Dermis blood vessel endothelial cell (primary cell): ENCODE results near the gene KXD1. TPM values are rescaled to one million over a fixed set of nuclear protein-coding genes. Genes with fewer than 3 reads are reported as not detected.
"Not testable (repeated sequence)": the region's sequence is repeated elsewhere in the genome, so short reads cannot be mapped to it uniquely, and the experiment has no call there.

ENCODE experiments used
- DNase-seq: peaks from one replicate; pipeline ENCODE4 v3.0.0; 2010
- total RNA-seq: library from RNA; depleted of rRNA; stranded (reverse); fragments of >200 nt; gene quantifications from 2 replicates; pipeline ENCODE4 v1.2.3, GENCODE V29; 2014

The KXD1 gene
- total RNA-seq, 1 donor from 2014 or later, result 58.0 TPM

DNA sequence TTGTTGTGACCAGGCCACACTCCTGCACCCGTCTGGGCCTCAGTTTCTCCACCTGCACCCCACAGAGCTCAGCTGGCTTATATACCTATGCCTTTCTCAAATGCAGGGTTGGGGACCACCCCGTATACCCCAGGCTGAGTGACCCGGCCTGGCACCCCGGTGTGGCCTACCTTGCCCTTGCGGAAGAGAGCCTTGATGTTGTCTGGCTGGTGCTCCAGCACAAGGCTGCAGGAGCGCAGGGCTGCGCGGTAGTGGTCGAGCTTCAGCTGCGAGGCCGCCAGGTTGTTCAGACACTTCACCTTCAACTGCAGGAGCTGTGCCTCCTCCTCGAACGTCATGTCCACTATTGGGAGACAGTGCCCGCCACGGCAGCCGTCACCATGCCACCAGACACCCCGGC is 20.2 kb upstream of the KXD1 start:
- no peak for DNase-seq

DNA sequence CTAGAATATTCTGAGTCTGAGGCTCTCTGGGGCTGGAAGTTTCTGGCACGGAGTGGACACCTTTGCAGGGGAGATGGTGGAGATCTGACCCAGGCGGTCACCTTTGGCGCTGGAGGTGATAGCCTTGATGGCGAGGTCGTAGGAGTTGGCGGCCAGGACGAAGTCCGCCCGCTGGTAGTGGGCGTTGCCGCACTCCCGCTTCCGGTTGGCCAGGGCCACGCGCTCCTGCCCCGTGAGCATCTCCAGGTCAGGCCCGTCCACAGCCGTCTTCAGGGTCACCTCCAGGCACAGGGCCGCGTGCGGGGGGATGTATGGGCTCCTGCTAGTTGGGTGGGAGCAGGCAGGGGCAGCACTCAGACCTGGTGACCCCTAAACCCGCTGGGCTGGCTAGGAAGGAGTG is 19.6 kb upstream of the KXD1 start:
- no peak for DNase-seq

GRCh38 chr19:18539372-18539771 is 18.3 kb upstream of the KXD1 start:
- no peak for DNase-seq

DNA sequence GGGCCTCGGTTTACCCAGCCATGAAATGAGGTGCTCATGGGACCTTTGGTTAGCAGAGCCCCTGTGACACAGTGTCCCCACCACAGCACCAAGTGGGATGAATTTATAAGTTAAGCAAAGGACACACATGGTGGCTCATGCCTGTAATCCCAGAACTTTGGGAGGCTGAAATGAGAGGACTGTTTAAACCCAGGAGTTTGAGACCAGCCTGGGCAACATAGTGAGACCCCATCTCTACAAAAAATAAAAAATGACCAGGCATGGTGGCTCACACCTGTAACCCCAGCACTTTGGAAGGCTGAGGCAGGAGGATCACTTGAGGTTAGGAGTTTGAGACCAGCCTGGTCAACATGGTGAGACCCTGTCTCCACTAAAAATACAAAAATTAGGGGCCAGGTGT is 17.5 kb upstream of the KXD1 start:
- not testable (repeated sequence) for DNase-seq

- DNase-seq, result no peak
Measured at GRCh38 chr19:18541258-18541991, 16.2 kb upstream of the KXD1 start.

DNA sequence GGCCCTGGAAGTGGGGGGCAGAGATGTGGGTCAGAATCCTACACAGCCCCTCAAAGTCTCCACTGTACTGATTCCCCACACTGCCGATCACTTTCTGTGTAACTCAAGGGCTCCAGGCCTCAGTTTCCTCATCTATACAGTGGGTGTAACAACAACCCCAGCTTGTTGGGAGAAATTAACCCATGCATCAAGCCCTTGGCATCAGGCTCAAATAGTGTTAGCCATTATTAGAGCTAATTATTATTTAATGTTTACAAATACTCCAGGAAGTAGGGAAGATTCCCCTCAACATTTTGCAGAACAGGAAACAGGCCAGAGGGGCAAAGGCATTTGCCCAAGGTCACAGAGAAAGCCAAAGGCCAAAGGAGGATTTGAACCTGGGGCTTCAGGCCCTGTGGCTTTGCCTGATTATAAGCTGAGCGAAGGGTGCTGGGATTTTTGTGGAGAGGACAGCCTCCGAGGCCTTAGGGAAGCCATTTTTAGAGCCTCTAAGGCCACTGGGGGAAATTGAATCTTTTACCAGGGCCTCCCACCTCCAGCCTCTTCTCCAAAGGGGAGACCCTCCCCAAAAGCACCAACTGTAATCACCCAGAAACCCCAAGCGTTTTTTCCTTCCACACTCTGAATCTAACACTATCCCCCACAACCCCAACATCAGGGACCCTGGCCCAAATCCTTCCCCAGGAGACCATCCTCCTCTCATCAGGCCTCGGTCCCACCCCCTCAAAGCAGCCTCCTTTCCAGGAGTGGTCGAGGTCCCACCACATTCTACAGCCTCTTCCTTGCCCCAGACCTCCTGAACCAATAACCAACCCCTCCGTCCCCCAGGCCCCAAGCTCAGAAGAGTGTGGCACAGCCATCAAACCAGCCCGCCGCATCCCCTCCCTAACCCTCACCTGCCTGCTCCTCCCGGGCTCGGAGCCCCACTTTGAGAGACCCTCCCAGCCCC is 15.4 kb upstream of the KXD1 start:
- DNase-seq, result no peak

GRCh38 chr19:18542941-18543813 is 14.5 kb upstream of the KXD1 start, which contains the start of gene FKBP8:
FKBP8 (minus strand) TSS chr19:18543573; CDS start chr19:18541970, 1,603 bp downstream.
- DNase-seq, result peak; percentile 93

DNA sequence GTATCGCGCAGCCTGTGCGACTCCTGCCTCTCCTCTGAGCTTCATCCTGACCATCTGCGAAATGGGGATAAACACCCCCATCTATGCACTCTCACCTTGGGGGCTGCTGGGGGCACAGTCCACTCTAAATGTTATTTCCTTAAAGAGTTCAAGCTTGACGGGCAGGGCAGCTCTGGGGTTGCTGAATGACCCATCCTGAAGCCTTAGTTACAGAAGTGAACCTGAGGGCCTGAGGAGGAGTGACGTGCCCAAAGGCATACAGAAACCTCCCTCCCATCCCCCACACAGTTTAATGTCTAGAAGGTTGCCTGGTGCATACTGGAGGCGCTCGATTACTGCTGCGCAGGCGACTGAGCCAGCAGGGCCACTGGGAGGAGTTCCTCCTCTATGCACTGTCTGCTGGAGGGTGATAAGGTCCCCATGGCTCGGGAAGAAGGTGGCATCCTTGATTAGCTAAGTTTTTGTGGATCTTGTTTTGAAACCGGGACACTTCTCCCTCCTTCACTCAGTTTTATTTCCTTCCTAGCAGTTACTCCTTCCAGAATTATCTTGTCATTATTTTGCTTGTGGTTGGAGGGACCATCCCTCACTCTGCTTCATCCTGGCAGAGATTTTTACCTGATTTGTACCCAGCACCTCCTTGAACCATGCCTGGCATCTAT is 13.7 kb upstream of the KXD1 start:
- DNase-seq, result peak; percentile 63

DNA sequence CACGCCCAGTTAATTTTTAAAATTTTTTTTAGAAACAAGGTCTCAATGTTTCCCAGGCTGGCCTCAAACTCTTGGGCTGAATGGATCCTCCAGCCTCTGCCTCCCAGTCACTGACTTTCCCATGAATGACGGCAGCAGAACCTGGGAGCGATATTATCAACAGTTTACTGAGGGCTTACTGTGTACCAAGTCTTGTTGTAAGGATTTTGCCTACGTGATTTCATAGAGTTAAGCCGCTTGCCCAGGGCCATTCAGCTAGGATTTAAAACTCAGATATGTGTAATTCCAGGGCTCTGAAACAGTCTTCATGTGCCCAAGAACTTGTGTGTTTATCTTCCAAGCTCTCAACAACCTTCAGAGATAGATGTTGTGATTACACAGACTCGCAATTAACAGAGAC is 6.0 kb upstream of the KXD1 start:
- no peak for DNase-seq

DNA sequence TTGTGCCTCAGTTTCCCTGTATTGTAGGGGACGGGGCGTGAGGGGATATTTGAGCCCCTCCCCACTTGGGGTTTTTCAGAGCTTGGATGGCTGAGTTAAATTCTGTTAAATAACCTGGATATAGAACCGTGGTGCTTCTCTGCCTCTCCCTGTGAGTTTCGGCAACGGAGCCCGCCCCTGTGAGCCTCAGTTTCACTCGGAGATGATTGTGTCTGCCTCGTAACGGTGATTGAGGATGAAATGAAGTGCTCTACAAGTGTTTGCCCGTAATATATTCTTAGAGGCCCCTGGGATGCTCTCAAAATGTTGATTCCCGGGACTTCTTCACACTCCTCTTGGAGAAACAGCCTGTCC is 509 bp downstream of the KXD1 start:
- DNase-seq, result peak; percentile 20

GRCh38 chr19:18558604-18559003 is 934 bp downstream of the KXD1 start:
- peak; percentile 27 for DNase-seq

GRCh38 chr19:18559685-18560084 is 2.0 kb downstream of the KXD1 start:
- DNase-seq, result no peak

GRCh38 chr19:18562086-18562485 is 4.4 kb downstream of the KXD1 start:
- DNase-seq, result peak; percentile 93

- DNase-seq, result no peak
Measured at GRCh38 chr19:18566953-18567352, 9.3 kb downstream of the KXD1 start.

DNA sequence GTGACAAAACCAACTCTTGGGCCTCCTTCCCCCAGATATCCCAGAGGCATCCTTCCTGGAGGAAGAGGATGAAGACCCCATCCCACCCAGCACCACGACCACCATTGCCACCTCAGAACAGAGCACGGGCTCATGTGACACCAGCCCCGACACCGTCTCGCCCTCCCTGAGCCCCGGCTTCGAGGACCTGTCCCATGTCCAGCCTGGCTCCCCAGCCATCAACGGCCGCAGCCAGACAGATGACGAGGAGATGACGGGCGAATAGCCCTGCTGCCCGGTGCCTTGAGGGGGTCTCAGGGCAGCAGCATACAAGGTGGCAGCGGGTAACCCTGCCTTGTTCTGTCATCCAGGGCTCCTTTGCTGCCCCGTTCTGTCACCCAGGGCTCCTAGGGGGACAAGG is 10.7 kb downstream of the KXD1 start:
- no peak for DNase-seq

DNA sequence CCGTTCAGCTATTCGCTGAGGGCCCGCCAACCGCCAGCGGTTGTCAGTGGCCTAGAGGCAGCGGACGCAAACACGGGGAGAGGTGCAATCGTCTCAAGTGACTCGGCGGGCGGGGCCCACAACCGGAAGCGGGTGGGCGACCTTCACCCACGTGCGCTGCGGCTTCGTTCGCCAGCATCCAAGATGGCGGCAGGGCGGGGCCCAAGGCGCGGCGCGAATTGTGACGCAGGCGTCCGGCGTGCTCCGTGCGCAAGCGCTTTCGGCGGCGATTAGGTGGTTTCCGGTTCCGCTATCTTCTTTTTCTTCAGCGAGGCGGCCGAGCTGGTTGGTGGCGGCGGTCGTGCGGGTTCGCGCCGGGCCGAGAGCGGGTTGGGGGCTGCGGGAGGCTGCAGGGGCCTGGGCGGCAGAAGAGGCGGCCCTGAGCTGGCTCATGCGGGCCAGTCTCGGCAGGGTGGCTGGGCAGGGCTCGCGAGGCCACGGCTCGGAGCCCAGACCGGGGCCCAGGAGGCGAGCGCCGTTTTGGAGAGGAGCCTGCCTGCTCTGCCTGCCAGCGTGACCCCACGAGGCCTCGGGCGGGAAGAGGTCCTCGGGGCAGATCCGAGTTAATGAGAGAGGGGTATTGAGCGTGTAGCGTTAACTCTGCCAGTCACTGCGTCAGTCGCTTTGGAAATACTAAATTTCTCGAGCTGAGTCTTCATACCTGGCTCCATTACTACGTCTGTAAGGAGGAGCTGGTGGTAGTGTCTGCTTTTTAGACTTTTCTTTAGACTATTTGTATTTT is 14.1 kb downstream of the KXD1 start, which contains the start of gene UBA52:
UBA52 (plus strand) TSS at position 294 of the 781 bp plus-strand sequence. CDS start 1,444 bp downstream, outside the sequence.
- peak; percentile 98 for DNase-seq

GRCh38 chr19:18574691-18575291 is 17.1 kb downstream of the KXD1 start:
- no peak for DNase-seq

DNA sequence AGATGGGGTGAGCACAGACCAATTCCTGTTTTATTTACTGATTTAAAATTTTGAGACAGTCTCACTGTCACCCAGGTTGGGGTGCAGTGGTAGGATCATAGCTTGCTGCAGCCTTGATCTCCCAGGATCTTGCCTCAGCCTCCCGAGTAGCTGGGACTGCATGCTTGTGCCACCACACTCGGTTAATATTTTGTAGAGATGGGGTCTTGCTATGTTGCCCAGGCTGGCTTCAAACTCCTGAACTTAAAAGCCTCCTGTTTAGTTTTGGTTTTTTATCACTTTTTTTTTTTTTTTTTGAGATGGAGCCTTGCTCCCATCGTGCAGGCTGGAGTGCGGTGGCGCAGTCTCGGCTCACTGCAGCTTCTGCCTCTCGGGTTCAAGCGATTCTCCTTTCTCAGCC is 18.7 kb downstream of the KXD1 start:
- DNase-seq, result no peak

DNA sequence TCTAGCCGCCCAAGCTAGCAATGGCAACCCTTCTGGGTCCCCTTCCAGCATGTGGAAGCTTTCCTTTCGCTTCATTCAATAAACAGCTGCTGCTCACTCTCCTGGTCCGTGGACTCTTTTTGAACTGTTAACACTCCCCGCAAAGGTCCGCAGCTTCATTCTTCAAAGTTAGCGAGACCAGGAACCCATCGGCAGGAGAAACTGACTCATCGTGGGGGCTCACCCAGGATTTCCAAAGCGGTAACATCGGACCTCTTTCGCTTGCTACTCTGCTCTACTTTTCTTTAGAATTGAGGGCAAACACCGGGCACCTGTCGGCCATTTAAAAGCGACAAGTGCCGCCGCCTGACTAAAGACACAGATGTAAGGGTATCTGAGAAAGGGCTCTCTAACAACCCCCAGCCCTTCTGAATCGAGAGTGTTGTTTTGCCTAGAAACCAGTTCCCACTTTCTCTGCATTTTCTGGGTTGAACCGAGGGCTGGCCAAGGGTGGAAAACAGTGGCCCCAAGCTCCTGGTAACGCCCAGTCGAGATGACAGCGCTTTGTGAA is 19.8 kb downstream of the KXD1 start:
- no peak for DNase-seq

DNA sequence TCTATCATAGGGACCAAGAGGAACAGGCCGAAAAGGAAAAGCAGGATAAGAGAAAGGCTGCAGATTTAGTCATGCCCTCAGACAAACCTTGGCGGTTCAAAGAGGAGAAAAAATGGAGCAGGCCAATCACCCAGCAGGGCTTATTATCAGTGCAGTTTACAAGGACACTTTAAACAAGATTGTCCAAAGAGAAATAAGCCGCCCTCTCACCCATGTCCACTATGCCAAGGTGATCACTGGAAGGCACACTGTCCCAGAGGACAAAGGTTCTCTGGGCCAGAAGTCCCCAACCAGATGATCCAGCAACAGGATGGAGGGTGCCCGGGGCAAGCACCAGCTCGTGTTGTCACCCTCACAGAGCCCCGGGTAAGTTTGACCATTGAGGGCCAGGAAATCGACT is 22.6 kb downstream of the KXD1 start:
- no peak for DNase-seq

- DNase-seq, result no peak
Measured at GRCh38 chr19:18586306-18586705, 28.6 kb downstream of the KXD1 start.
